ENCODE data around the gene CPLX3. TPM values are rescaled to one million over a fixed set of nuclear protein-coding genes. Genes with fewer than 3 reads are reported as not detected.

CPLX3 gene
- total RNA-seq, 1 donor from 2014 or later, result not detected

DNA sequence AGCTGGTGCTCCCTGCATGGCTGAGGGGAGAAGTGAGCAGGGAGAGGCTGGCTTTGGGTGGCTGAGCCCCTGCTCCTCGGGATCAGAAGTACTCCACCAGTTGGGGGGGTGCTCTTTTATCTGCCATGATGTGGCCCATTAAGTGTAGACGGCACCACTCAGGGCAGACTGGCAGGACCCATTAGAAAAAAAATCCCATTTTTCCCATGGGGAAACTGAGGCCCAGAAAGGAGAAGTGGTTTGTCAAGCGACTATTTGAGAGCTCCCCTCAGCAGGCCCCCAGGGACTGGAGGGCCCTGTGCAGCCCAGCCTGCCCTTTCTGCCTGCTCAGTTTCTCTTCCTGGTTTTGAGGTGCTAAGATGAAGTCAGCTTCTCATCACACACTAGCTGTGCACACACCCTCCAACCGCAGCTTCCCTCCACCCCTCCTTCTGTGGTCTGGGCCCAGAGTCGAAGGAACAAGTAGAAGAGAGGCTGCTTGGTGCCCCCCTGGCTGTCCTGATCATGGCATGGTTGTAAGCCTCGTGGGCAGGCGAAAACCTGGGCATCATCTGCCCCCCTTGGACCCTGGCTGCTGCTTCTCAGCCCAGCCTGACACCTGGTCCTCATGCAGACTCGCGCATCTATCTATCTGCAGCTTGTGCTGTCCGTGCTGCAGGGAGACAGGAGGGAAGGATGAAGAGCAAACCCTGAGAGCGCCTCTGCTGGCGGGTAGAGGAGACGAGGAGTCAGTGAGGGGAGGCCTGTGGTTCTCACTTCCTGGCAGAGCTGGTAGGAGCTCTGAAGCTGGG, 39.0 kb upstream of the CPLX3 start:
- Mint-ChIP-seq H3K4me1 (ENCODE audit: unreplicated experiment) (peaks cover 60% of the 10 kb centered on the region), H3K27ac (peak overlapping the region; percentile 70), H3K9me3 (no peaks in the 10 kb centered on the region), H3K27me3 (no peaks in the 10 kb centered on the region), H3K36me3 (no peaks in the 10 kb centered on the region), H3K4me3 (peak overlapping the region; percentile 77)
- TF ChIP-seq, protein P1, sequence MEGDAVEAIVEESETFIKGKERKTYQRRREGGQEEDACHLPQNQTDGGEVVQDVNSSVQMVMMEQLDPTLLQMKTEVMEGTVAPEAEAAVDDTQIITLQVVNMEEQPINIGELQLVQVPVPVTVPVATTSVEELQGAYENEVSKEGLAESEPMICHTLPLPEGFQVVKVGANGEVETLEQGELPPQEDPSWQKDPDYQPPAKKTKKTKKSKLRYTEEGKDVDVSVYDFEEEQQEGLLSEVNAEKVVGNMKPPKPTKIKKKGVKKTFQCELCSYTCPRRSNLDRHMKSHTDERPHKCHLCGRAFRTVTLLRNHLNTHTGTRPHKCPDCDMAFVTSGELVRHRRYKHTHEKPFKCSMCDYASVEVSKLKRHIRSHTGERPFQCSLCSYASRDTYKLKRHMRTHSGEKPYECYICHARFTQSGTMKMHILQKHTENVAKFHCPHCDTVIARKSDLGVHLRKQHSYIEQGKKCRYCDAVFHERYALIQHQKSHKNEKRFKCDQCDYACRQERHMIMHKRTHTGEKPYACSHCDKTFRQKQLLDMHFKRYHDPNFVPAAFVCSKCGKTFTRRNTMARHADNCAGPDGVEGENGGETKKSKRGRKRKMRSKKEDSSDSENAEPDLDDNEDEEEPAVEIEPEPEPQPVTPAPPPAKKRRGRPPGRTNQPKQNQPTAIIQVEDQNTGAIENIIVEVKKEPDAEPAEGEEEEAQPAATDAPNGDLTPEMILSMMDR (conservative IDR thresholded peaks at IDR 0.05), result peak; percentile 72
- DNase-seq (ENCODE audit: extremely low spot score, unreplicated experiment), result no peak

DNA sequence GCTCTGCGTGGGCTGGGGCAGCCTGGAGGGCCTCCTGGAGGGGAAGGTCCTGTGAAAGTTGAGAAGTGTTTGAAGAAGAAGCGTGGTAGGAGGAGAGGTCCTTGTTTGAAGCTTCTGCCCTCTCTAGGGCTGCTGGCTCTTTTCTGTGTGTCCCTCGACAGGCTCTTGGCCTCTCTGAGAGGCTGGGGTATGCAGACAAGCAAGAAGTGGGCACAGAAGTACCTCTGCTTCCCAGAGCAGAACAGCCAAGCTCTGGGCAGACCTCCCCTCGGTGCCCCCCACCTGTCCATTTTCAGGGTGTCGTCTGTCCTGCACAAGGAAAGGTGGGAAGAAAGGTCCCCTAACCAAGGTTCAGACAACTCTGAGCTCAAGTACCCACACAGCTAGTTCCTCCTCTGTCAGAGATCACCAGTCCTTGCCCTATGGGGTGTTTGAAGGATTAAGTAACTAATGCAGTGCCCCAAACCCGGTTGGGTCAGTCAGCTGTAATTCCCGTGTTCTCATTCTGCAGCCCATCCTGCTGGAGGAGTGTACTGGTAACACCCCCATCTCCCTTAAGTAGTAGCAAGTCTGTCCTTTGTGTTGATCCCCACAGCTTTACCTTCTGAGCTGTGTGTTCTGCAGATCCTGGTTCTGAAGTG, 38.3 kb upstream of the CPLX3 start:
- Mint-ChIP-seq H3K4me3 (peak overlapping the region; percentile 77), H3K9me3 (no peaks in the 10 kb centered on the region), H3K4me1 (ENCODE audit: unreplicated experiment) (peaks cover 65% of the 10 kb centered on the region), H3K36me3 (no peaks in the 10 kb centered on the region), H3K27ac (peak overlapping the region; percentile 70), H3K27me3 (no peaks in the 10 kb centered on the region)
- no peak for DNase-seq (ENCODE audit: extremely low spot score, unreplicated experiment)
- TF ChIP-seq, protein P1 (conservative IDR thresholded peaks at IDR 0.05), result peak; percentile 27

DNA sequence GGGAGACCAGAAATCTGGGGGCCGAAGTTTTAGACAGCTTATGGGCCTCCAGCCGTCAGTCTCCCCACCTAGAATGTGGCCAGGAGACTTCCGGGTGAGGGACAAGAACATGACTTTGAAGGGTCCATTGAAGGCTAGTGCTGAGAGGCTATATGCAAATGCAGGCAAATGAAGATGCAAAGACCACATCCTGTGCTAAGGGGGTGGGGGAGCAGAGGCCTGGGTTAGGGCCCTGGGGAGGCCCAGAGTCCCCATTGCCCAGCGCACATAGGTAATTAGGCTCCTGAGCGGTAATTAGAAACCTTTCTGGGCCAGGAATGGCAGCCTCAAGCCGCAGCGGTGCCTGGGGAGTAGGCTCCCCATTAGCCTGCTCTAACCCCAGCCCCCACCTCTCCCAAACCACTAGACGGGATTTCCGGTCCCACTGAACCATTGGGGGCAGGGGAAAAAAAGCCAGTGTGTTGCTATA, 37.7 kb upstream of the CPLX3 start:
- Mint-ChIP-seq H3K4me1 (ENCODE audit: unreplicated experiment) (peaks cover 61% of the 10 kb centered on the region), H3K27me3 (no peaks in the 10 kb centered on the region), H3K4me3 (peak overlapping the region; percentile 79), H3K36me3 (no peaks in the 10 kb centered on the region), H3K27ac (peak overlapping the region; percentile 82), H3K9me3 (no peaks in the 10 kb centered on the region)
- DNase-seq (ENCODE audit: extremely low spot score, unreplicated experiment), result no peak
- TF ChIP-seq, protein P1 (conservative IDR thresholded peaks at IDR 0.05), result no peak

DNA sequence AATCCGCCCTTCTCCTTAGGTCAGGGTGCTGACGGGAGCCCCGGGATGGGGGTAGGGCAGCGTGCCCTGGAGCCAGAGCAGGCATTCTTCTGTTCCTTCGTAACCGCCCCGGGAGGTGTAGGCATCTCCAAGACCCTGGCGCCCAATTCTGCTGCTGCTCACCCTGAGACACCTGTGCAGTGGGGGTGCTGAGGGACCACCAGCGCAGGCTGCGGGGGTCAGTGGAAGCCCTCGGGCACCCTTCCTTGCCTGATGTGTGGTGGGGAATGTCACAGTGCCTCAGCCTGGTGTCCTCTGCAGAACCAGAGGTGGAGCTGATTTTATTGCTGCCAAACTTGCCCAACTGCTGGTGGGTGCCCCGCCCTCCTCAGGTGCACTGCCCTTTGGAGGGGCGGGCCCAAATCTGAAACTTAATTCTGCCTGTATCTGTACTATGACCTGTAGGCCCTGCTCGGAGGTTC, 37.2 kb upstream of the CPLX3 start:
- no peak for DNase-seq (ENCODE audit: extremely low spot score, unreplicated experiment)
- peaks cover 58% of the 10 kb centered on the region for H3K4me1 Mint-ChIP-seq (ENCODE audit: unreplicated experiment)
- peak overlapping the region; percentile 82 for H3K27ac Mint-ChIP-seq
- no peaks in the 10 kb centered on the region for H3K9me3 Mint-ChIP-seq
- TF ChIP-seq, protein P1 (conservative IDR thresholded peaks at IDR 0.05), result no peak
- peak overlapping the region; percentile 79 for H3K4me3 Mint-ChIP-seq
- no peaks in the 10 kb centered on the region for H3K27me3 Mint-ChIP-seq
- no peaks in the 10 kb centered on the region for H3K36me3 Mint-ChIP-seq

DNA sequence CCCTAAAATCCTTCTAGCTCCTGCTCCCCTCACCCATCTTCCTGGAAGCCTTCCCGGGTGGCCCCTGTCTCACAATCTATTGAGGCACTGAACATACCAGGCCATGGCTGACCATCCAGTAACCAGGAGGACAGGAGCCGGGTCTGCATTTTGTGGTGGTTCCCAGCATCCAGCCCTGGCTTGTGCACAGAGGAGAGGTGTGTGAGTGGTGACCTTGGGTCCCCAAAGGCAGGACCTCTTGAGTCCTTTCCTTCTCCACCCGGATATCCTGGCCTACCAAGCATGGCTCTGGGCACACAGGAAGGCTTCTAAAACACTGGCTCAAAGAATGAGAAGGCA, 36.7 kb upstream of the CPLX3 start:
- Mint-ChIP-seq H3K36me3 (no peaks in the 10 kb centered on the region), H3K4me1 (ENCODE audit: unreplicated experiment) (peaks cover 56% of the 10 kb centered on the region), H3K4me3 (peak overlapping the region; percentile 79), H3K27ac (peak overlapping the region; percentile 82), H3K27me3 (no peaks in the 10 kb centered on the region), H3K9me3 (no peaks in the 10 kb centered on the region)
- TF ChIP-seq, protein P1 (conservative IDR thresholded peaks at IDR 0.05), result no peak
- DNase-seq (ENCODE audit: extremely low spot score, unreplicated experiment), result no peak

Measured in type B pancreatic cell (in vitro differentiated cells).